Type B pancreatic cell (in vitro differentiated cells): ENCODE data around the gene LRFN2. TPM values are rescaled to one million over a fixed set of nuclear protein-coding genes. Genes with fewer than 3 reads are reported as not detected.

Experiments used
- DNase-seq: peaks from one replicate; pipeline ENCODE4 v3.0.0; 2021; ENCODE audit warnings: mixed read lengths; ENCODE audit not compliant: unreplicated experiment; ENCODE audit errors: extremely low spot score
- H3K27ac Mint-ChIP-seq: 2 replicates; pipeline ENCODE4 v1.8.0; 2021; ENCODE audit warnings: mild to moderate bottlenecking, mixed read lengths
- H3K27me3 Mint-ChIP-seq: 2 replicates; pipeline ENCODE4 v1.8.0; 2021; ENCODE audit warnings: mixed read lengths
- H3K36me3 Mint-ChIP-seq: 2 replicates; pipeline ENCODE4 v1.8.0; 2021; ENCODE audit warnings: mixed read lengths
- H3K4me1 Mint-ChIP-seq: one replicate; pipeline ENCODE4 v1.8.0; 2021; ENCODE audit warnings: mixed read lengths; ENCODE audit not compliant: unreplicated experiment
- H3K4me3 Mint-ChIP-seq: 2 replicates; pipeline ENCODE4 v1.8.0; 2021; ENCODE audit warnings: mild to moderate bottlenecking, mixed read lengths
- H3K9me3 Mint-ChIP-seq: 2 replicates; pipeline ENCODE4 v1.8.0; 2021; ENCODE audit warnings: mixed read lengths
- total RNA-seq: library from RNA; stranded (reverse); gene quantifications from 2 replicates; pipeline ENCODE4 v1.2.1, GENCODE V29; 2021; ENCODE audit warnings: low replicate concordance
- TF ChIP-seq, protein P1 (sequence below): fragments of 200-600 bp; sonication (generic); conservative IDR thresholded peaks from 2 replicates; pipeline ENCODE4 v1.5.0; 2021; ENCODE audit warnings: antibody characterized with exemption, mild to moderate bottlenecking

The LRFN2 gene
- total RNA-seq, 1 donor from 2014 or later = 3.4 TPM

GRCh38 chr6:40569162-40569910 lies 17.8 kb downstream of the LRFN2 start:
- H3K27ac Mint-ChIP-seq = no peak overlapping the region
- peaks cover 4% of the 10 kb centered on the region for H3K4me1 Mint-ChIP-seq
- DNase-seq = no peak
- H3K9me3 Mint-ChIP-seq = peaks cover 4% of the 10 kb centered on the region
- TF ChIP-seq, protein P1, sequence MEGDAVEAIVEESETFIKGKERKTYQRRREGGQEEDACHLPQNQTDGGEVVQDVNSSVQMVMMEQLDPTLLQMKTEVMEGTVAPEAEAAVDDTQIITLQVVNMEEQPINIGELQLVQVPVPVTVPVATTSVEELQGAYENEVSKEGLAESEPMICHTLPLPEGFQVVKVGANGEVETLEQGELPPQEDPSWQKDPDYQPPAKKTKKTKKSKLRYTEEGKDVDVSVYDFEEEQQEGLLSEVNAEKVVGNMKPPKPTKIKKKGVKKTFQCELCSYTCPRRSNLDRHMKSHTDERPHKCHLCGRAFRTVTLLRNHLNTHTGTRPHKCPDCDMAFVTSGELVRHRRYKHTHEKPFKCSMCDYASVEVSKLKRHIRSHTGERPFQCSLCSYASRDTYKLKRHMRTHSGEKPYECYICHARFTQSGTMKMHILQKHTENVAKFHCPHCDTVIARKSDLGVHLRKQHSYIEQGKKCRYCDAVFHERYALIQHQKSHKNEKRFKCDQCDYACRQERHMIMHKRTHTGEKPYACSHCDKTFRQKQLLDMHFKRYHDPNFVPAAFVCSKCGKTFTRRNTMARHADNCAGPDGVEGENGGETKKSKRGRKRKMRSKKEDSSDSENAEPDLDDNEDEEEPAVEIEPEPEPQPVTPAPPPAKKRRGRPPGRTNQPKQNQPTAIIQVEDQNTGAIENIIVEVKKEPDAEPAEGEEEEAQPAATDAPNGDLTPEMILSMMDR = no peak
- H3K27me3 Mint-ChIP-seq = peaks cover 3% of the 10 kb centered on the region
- no peaks in the 10 kb centered on the region for H3K36me3 Mint-ChIP-seq
- H3K4me3 Mint-ChIP-seq = no peak overlapping the region

DNA sequence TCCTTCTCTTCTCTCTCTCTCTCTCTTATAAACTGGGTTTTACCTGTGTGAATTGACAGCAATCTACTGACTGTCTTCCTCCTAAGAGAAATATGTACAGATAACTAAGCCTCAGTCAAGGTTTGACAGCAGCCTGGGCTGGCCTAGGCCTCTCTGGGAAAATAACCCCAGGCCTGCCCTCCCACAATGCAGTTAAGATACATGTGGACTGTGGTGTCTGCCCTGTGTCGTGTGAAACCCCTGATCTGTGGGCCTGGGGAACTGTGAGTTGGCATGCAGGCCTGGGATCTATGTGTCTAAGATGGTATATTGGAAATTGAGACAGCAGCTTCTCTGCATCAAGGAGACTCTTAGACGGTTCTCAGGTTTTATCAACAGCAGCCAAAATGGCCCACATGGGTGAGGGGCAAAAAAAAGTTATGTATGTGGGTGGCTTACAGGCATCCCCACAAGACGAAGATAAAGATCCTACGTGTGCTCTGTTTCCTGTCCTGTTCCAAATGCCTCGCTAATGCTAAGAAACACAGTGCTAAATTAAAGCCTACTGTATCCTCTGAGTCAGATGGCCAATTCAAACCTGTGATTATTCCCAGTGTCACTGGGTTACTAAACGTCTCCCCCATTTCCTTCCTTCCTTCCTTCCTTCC lies 19.0 kb downstream of the LRFN2 start:
- TF ChIP-seq, protein P1 = no peak
- peaks cover 4% of the 10 kb centered on the region for H3K9me3 Mint-ChIP-seq
- H3K4me1 Mint-ChIP-seq = peaks cover 7% of the 10 kb centered on the region
- H3K27ac Mint-ChIP-seq = no peak overlapping the region
- DNase-seq = no peak
- H3K36me3 Mint-ChIP-seq = no peaks in the 10 kb centered on the region
- H3K27me3 Mint-ChIP-seq = peaks cover 4% of the 10 kb centered on the region
- no peak overlapping the region for H3K4me3 Mint-ChIP-seq

DNA sequence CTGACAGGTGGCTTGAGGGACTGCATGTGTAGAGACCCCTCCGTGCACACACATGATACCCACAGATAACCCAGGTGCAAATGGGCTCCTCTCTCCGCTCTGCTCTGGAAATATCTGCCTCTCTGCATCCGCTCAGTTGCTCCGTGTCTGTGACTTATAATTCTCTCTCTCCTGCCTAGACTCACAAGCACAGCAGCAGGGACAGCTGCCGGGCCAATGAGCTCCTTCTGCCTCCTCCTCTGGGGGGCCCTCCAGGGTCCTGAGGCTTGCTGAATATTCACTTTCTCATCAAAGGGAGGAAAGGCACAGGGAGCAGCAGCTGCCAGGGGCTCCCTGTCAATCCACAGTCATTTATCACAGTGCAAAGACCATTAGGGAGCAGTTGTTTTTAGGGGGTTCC lies 24.1 kb downstream of the LRFN2 start:
- H3K9me3 Mint-ChIP-seq = peaks cover 3% of the 10 kb centered on the region
- TF ChIP-seq, protein P1 = no peak
- H3K27ac Mint-ChIP-seq = no peak overlapping the region
- peaks cover 14% of the 10 kb centered on the region for H3K27me3 Mint-ChIP-seq
- DNase-seq = no peak
- no peak overlapping the region for H3K4me3 Mint-ChIP-seq
- peaks cover 15% of the 10 kb centered on the region for H3K4me1 Mint-ChIP-seq
- H3K36me3 Mint-ChIP-seq = no peaks in the 10 kb centered on the region

DNA sequence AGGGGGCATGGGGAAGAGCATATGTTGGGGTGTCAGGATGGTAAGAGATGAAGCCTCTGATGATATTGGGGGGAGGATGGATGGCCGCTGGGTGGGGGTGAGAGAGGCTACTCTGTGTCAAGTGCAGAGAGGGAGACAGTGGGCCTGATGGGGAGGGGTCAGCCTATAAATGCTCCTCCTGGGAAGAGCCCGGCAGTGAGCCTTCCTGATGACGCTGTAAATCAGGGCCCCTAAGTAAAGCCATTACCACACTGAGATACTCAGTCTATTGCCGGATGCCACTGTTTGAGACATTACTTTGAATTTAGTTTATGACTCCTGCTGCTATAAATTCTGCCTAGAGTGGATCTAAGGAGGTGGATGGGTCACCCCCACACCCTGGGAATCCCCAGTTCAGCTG lies 28.1 kb downstream of the LRFN2 start:
- H3K27ac Mint-ChIP-seq = no peak overlapping the region
- H3K4me1 Mint-ChIP-seq = peaks cover 20% of the 10 kb centered on the region
- peaks cover 10% of the 10 kb centered on the region for H3K27me3 Mint-ChIP-seq

GRCh38 chr6:40558102-40558501 lies 29.1 kb downstream of the LRFN2 start:
- no peak for DNase-seq
- Mint-ChIP-seq H3K4me1 (peaks cover 15% of the 10 kb centered on the region), H3K27ac (no peak overlapping the region), H3K4me3 (no peak overlapping the region), H3K27me3 (peaks cover 12% of the 10 kb centered on the region), H3K36me3 (no peaks in the 10 kb centered on the region), H3K9me3 (no peaks in the 10 kb centered on the region)
- TF ChIP-seq, protein P1 = no peak

More for the DNA sequence above, 28.1 kb downstream of the LRFN2 start:
- no peaks in the 10 kb centered on the region for H3K36me3 Mint-ChIP-seq
- no peaks in the 10 kb centered on the region for H3K9me3 Mint-ChIP-seq
- TF ChIP-seq, protein P1 = no peak
- no peak overlapping the region for H3K4me3 Mint-ChIP-seq
- DNase-seq = no peak
